HepG2 (cell line): ENCODE results near the gene PKMYT1. TPM values are rescaled to one million over a fixed set of nuclear protein-coding genes. Genes with fewer than 3 reads are reported as not detected.

ENCODE experiments used
- EED ChIP-seq: sonication (generic); formaldehyde crosslinking; IDR thresholded peaks from 2 replicates; pipeline ENCODE4 v1.5.0; 2020; ENCODE audit warnings: mild to moderate bottlenecking, missing genetic modification reagents
- GATA4 ChIP-seq: sonication (generic); IDR thresholded peaks from 2 replicates; pipeline ENCODE4 v1.6.1; 2016; ENCODE audit warnings: antibody characterized with exemption, low read depth, borderline replicate concordance
- ISL2 ChIP-seq: sonication (generic); formaldehyde crosslinking; IDR thresholded peaks from 2 replicates; pipeline ENCODE4 v1.5.0; 2020; ENCODE audit warnings: missing genetic modification reagents
- MXD4 ChIP-seq: IDR thresholded peaks from 2 replicates; pipeline ENCODE4 v1.6.1; 2016; ENCODE audit warnings: mild to moderate bottlenecking, missing biosample characterization, missing genetic modification reagents
- ZFP62 ChIP-seq: sonication (generic); formaldehyde crosslinking; IDR thresholded peaks from 2 replicates; pipeline ENCODE4 v1.4.0; 2020; ENCODE audit warnings: missing genetic modification reagents
- ZNF251 ChIP-seq: sonication (generic); formaldehyde crosslinking; IDR thresholded peaks from 2 replicates; pipeline ENCODE4 v1.9.0; 2021; ENCODE audit warnings: mild to moderate bottlenecking, missing genetic modification reagents
- ZNF335 ChIP-seq: sonication (generic); formaldehyde crosslinking; IDR thresholded peaks from 2 replicates; pipeline ENCODE4 v1.4.0; 2020; ENCODE audit warnings: missing genetic modification reagents
- ZSCAN22 ChIP-seq: sonication (generic); formaldehyde crosslinking; IDR thresholded peaks from 2 replicates; pipeline ENCODE4 v1.4.0; 2020; ENCODE audit warnings: mild to moderate bottlenecking, missing genetic modification reagents
- polyA plus RNA-seq, 8 experiments: library from polyadenylated mRNA; depleted of rRNA in 3 of 8; stranded (reverse) in 7 of 8; unstranded in 1 of 8; fragments of >200 nt; fragmentation: Illumina TruSeq in 4 of 8; extraction: Trizol in 4 of 8; gene quantifications; 2 replicates each; pipeline versions ENCODE4 v1.2.1 to v1.2.3, GENCODE V29; 2011 to 2016; ENCODE audit warnings: low read depth in 4 of 8, missing spikeins in 1 of 8, mixed read lengths in 1 of 8; ENCODE audit not compliant: insufficient read depth in 1 of 8
- total RNA-seq, 5 experiments: library from RNA; depleted of rRNA; stranded (reverse); fragments of >200 nt; fragmentation: Illumina TruSeq; extraction: Trizol; gene quantifications; 2 replicates each; pipeline ENCODE4 v1.2.3, GENCODE V29; 2016; ENCODE audit warnings: low read depth in 1 of 5
- TF ChIP-seq, protein P1 (sequence below): sonication (generic); formaldehyde crosslinking; IDR thresholded peaks from 2 replicates; pipeline ENCODE4 v1.5.1; 2020; ENCODE audit warnings: mild to moderate bottlenecking, missing genetic modification reagents, moderate library complexity
- TF ChIP-seq, protein P2 (sequence below): sonication (generic); formaldehyde crosslinking; IDR thresholded peaks from 2 replicates; pipeline ENCODE4 v1.4.0; 2020; ENCODE audit warnings: missing genetic modification reagents, borderline replicate concordance
- TF ChIP-seq, protein P3 (sequence below): sonication (generic); formaldehyde crosslinking; IDR thresholded peaks from 2 replicates; pipeline ENCODE4 v1.4.0; 2020; ENCODE audit warnings: missing genetic modification reagents
- TF ChIP-seq, protein P4 (sequence below): sonication (generic); formaldehyde crosslinking; IDR thresholded peaks from 2 replicates; pipeline ENCODE4 v1.4.0; 2020; ENCODE audit warnings: mild to moderate bottlenecking, low read depth, missing genetic modification reagents

Gene PKMYT1
- total and polyA plus RNA-seq, 2 of the 13 experiments (the other 11 are each of a cell fraction or from before 2014, with no cell fraction given): 7.0 to 27.8 TPM

DNA sequence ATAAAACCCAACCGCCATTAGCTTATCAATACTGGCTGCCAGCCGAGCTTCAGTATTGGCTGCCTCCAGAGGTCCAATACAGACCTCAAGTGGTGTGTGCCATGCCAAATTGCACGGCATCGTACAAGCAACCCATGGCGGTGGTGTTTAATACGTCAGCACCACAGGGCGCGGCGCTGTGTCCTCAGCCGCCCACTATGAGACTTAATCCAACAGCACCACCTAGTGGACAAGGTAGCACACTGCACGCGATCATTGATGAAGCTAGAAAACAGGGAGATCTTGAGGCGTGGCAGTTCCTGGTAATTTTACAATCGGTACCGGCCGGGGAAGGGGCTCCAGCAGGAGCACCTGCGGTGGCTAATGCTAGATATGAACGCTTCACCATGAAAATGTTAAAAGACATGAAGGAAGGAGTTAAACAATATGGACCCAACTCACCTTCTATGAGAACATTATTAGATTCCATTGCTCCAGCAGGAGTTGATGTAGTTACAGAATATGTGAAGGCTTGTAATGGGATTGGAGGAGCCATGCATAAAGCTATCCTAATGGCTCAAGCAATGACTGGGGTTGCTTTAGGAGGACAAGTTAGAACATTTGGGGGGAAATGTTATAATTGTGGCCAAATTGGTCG, 53.1 kb downstream of the PKMYT1 start (continued):
- TF ChIP-seq, protein P1, sequence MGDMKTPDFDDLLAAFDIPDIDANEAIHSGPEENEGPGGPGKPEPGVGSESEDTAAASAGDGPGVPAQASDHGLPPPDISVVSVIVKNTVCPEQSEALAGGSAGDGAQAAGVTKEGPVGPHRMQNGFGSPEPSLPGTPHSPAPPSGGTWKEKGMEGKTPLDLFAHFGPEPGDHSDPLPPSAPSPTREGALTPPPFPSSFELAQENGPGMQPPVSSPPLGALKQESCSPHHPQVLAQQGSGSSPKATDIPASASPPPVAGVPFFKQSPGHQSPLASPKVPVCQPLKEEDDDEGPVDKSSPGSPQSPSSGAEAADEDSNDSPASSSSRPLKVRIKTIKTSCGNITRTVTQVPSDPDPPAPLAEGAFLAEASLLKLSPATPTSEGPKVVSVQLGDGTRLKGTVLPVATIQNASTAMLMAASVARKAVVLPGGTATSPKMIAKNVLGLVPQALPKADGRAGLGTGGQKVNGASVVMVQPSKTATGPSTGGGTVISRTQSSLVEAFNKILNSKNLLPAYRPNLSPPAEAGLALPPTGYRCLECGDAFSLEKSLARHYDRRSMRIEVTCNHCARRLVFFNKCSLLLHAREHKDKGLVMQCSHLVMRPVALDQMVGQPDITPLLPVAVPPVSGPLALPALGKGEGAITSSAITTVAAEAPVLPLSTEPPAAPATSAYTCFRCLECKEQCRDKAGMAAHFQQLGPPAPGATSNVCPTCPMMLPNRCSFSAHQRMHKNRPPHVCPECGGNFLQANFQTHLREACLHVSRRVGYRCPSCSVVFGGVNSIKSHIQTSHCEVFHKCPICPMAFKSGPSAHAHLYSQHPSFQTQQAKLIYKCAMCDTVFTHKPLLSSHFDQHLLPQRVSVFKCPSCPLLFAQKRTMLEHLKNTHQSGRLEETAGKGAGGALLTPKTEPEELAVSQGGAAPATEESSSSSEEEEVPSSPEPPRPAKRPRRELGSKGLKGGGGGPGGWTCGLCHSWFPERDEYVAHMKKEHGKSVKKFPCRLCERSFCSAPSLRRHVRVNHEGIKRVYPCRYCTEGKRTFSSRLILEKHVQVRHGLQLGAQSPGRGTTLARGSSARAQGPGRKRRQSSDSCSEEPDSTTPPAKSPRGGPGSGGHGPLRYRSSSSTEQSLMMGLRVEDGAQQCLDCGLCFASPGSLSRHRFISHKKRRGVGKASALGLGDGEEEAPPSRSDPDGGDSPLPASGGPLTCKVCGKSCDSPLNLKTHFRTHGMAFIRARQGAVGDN (CRISPR knock-in tag): peak; percentile 49
- TF ChIP-seq, protein P2, sequence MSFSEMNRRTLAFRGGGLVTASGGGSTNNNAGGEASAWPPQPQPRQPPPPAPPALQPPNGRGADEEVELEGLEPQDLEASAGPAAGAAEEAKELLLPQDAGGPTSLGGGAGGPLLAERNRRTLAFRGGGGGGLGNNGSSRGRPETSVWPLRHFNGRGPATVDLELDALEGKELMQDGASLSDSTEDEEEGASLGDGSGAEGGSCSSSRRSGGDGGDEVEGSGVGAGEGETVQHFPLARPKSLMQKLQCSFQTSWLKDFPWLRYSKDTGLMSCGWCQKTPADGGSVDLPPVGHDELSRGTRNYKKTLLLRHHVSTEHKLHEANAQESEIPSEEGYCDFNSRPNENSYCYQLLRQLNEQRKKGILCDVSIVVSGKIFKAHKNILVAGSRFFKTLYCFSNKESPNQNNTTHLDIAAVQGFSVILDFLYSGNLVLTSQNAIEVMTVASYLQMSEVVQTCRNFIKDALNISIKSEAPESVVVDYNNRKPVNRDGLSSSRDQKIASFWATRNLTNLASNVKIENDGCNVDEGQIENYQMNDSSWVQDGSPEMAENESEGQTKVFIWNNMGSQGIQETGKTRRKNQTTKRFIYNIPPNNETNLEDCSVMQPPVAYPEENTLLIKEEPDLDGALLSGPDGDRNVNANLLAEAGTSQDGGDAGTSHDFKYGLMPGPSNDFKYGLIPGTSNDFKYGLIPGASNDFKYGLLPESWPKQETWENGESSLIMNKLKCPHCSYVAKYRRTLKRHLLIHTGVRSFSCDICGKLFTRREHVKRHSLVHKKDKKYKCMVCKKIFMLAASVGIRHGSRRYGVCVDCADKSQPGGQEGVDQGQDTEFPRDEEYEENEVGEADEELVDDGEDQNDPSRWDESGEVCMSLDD (CRISPR knock-in tag): no peak
- TF ChIP-seq ISL2 (CRISPR knock-in tag) (peak; percentile 19; the same call in 1 of the 2 replicates), ZFP62 (no peak), MXD4 (CRISPR knock-in tag) (no peak), ZNF335 (CRISPR knock-in tag) (no peak), ZSCAN22 (CRISPR knock-in tag) (no peak), GATA4 (no peak), EED (CRISPR knock-in tag) (no peak), ZNF251 (CRISPR knock-in tag) (no peak)
- TF ChIP-seq, protein P3, sequence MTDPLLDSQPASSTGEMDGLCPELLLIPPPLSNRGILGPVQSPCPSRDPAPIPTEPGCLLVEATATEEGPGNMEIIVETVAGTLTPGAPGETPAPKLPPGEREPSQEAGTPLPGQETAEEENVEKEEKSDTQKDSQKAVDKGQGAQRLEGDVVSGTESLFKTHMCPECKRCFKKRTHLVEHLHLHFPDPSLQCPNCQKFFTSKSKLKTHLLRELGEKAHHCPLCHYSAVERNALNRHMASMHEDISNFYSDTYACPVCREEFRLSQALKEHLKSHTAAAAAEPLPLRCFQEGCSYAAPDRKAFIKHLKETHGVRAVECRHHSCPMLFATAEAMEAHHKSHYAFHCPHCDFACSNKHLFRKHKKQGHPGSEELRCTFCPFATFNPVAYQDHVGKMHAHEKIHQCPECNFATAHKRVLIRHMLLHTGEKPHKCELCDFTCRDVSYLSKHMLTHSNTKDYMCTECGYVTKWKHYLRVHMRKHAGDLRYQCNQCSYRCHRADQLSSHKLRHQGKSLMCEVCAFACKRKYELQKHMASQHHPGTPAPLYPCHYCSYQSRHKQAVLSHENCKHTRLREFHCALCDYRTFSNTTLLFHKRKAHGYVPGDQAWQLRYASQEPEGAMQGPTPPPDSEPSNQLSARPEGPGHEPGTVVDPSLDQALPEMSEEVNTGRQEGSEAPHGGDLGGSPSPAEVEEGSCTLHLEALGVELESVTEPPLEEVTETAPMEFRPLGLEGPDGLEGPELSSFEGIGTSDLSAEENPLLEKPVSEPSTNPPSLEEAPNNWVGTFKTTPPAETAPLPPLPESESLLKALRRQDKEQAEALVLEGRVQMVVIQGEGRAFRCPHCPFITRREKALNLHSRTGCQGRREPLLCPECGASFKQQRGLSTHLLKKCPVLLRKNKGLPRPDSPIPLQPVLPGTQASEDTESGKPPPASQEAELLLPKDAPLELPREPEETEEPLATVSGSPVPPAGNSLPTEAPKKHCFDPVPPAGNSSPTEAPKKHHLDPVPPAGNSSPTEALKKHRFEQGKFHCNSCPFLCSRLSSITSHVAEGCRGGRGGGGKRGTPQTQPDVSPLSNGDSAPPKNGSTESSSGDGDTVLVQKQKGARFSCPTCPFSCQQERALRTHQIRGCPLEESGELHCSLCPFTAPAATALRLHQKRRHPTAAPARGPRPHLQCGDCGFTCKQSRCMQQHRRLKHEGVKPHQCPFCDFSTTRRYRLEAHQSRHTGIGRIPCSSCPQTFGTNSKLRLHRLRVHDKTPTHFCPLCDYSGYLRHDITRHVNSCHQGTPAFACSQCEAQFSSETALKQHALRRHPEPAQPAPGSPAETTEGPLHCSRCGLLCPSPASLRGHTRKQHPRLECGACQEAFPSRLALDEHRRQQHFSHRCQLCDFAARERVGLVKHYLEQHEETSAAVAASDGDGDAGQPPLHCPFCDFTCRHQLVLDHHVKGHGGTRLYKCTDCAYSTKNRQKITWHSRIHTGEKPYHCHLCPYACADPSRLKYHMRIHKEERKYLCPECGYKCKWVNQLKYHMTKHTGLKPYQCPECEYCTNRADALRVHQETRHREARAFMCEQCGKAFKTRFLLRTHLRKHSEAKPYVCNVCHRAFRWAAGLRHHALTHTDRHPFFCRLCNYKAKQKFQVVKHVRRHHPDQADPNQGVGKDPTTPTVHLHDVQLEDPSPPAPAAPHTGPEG (CRISPR knock-in tag): no peak
- TF ChIP-seq, protein P4, sequence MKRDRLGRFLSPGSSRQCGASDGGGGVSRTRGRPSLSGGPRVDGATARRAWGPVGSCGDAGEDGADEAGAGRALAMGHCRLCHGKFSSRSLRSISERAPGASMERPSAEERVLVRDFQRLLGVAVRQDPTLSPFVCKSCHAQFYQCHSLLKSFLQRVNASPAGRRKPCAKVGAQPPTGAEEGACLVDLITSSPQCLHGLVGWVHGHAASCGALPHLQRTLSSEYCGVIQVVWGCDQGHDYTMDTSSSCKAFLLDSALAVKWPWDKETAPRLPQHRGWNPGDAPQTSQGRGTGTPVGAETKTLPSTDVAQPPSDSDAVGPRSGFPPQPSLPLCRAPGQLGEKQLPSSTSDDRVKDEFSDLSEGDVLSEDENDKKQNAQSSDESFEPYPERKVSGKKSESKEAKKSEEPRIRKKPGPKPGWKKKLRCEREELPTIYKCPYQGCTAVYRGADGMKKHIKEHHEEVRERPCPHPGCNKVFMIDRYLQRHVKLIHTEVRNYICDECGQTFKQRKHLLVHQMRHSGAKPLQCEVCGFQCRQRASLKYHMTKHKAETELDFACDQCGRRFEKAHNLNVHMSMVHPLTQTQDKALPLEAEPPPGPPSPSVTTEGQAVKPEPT (CRISPR knock-in tag): no peak
